H9 (cell line): ENCODE data around the gene TRPV4. TPM values are rescaled to one million over a fixed set of nuclear protein-coding genes. Genes with fewer than 3 reads are reported as not detected.

Experiments
- DNase-seq: peaks from one replicate; pipeline ENCODE4 v3.0.0-alpha.2; 2017
- H2AFZ ChIP-seq: one replicate; pipeline ENCODE4 v1.6.1; 2013; ENCODE audit warnings: mild to moderate bottlenecking, low read length, control low read depth, moderate library complexity
- H2AK5ac ChIP-seq: 2 replicates; pipeline ENCODE4 v1.6.1; 2013; ENCODE audit warnings: low read length, control low read depth, mixed read lengths; ENCODE audit not compliant: insufficient read length
- H2BK120ac ChIP-seq: one replicate; pipeline ENCODE4 v1.6.1; 2013; ENCODE audit warnings: low read depth, mild to moderate bottlenecking, low read length, control low read depth, inconsistent platforms; ENCODE audit not compliant: poor library complexity, severe bottlenecking
- H2BK12ac ChIP-seq: 2 replicates; pipeline ENCODE4 v1.6.1; 2013; ENCODE audit warnings: low read length, control low read depth, mixed read lengths, low read depth; ENCODE audit not compliant: insufficient read length
- H2BK15ac ChIP-seq: 2 replicates; pipeline ENCODE4 v1.6.1; 2013; ENCODE audit warnings: low read depth, low read length, control low read depth
- H2BK20ac ChIP-seq: one replicate; pipeline ENCODE4 v1.6.1; 2013; ENCODE audit warnings: low read depth, mild to moderate bottlenecking, low read length, control low read depth, inconsistent platforms; ENCODE audit not compliant: poor library complexity, severe bottlenecking
- H2BK5ac ChIP-seq: 2 replicates; pipeline ENCODE4 v1.6.1; 2013; ENCODE audit warnings: low read length, control low read depth, mixed read lengths; ENCODE audit not compliant: insufficient read length
- H3K14ac ChIP-seq: 2 replicates; pipeline ENCODE4 v1.6.1; 2013; ENCODE audit warnings: low read length, control low read depth; ENCODE audit not compliant: insufficient read depth
- H3K18ac ChIP-seq: 2 replicates; pipeline ENCODE4 v1.6.1; 2013; ENCODE audit warnings: low read depth, mild to moderate bottlenecking, mixed read lengths, low read length, control low read depth; ENCODE audit not compliant: insufficient read length
- H3K23ac ChIP-seq: 2 replicates; pipeline ENCODE4 v1.6.1; 2013; ENCODE audit warnings: low read length, control low read depth, mixed read lengths, low read depth; ENCODE audit not compliant: insufficient read length
- H3K23me2 ChIP-seq: 2 replicates; pipeline ENCODE4 v1.6.1; 2013; ENCODE audit warnings: low read depth, mild to moderate bottlenecking, mixed read lengths, low read length, control low read depth; ENCODE audit not compliant: insufficient read length, poor library complexity, severe bottlenecking
- H3K27ac ChIP-seq: 2 replicates; pipeline ENCODE4 v1.5.1; 2013; ENCODE audit warnings: low read length, control low read depth, mixed read lengths, low read depth; ENCODE audit not compliant: insufficient read length
- H3K27me3 ChIP-seq: 2 replicates; pipeline ENCODE4 v1.6.1; 2013; ENCODE audit warnings: low read length, control low read depth, inconsistent platforms; ENCODE audit not compliant: insufficient read depth
- H3K4ac ChIP-seq: 2 replicates; pipeline ENCODE4 v1.6.1; 2013; ENCODE audit warnings: low read depth, mild to moderate bottlenecking, control low read depth, inconsistent platforms, low read length, moderate library complexity
- H3K4me1 ChIP-seq: 2 replicates; pipeline ENCODE4 v1.6.1; 2013; ENCODE audit warnings: low read length, control low read depth, inconsistent platforms; ENCODE audit not compliant: insufficient read depth
- H3K4me2 ChIP-seq: 2 replicates; pipeline ENCODE4 v1.6.1; 2013; ENCODE audit warnings: low read length, control low read depth, mixed read lengths; ENCODE audit not compliant: insufficient read length, insufficient read depth
- H3K56ac ChIP-seq: 2 replicates; pipeline ENCODE4 v1.6.1; 2013; ENCODE audit warnings: low read depth, mild to moderate bottlenecking, mixed read lengths, low read length, control low read depth; ENCODE audit not compliant: insufficient read length
- H3K79me1 ChIP-seq: 2 replicates; pipeline ENCODE4 v1.6.1; 2013; ENCODE audit warnings: low read depth, mild to moderate bottlenecking, moderate library complexity, low read length, control low read depth, inconsistent platforms; ENCODE audit not compliant: insufficient read depth, poor library complexity, severe bottlenecking
- H3K79me2 ChIP-seq: 2 replicates; pipeline ENCODE4 v1.6.1; 2013; ENCODE audit warnings: low read length, control low read depth, inconsistent platforms; ENCODE audit not compliant: insufficient read depth
- H3K9ac ChIP-seq: 2 replicates; pipeline ENCODE4 v1.6.1; 2013; ENCODE audit warnings: low read length, control low read depth, mixed read lengths; ENCODE audit not compliant: insufficient read length; ENCODE audit errors: extremely low read depth
- H3K9me3 ChIP-seq: one replicate; pipeline ENCODE4 v1.6.1; 2013; ENCODE audit warnings: low read depth, low read length, inconsistent platforms; ENCODE audit not compliant: control insufficient read depth
- H3T11ph ChIP-seq: one replicate; pipeline ENCODE4 v1.6.1; 2013; ENCODE audit warnings: mild to moderate bottlenecking, low read length, control low read depth, inconsistent platforms
- H4K20me1 ChIP-seq: one replicate; pipeline ENCODE4 v1.6.1; 2013; ENCODE audit not compliant: control insufficient read depth, insufficient read length, insufficient read depth
- H4K5ac ChIP-seq: 2 replicates; pipeline ENCODE4 v1.6.1; 2013; ENCODE audit warnings: low read depth, mild to moderate bottlenecking, mixed read lengths, low read length, control low read depth; ENCODE audit not compliant: insufficient read length
- H4K8ac ChIP-seq: replicated peaks from 2 replicates; pipeline ENCODE4 v1.6.1; 2013; ENCODE audit warnings: low read length, control low read depth, mixed read lengths, low read depth; ENCODE audit not compliant: insufficient read length
- H4K91ac ChIP-seq: 2 replicates; pipeline ENCODE4 v1.6.1; 2013; ENCODE audit warnings: low read depth, mild to moderate bottlenecking, moderate library complexity, mixed read lengths, low read length, control low read depth; ENCODE audit not compliant: insufficient read length
- H3K27ac Mint-ChIP-seq, 3 experiments: 2 replicates in 2 of 3; 3 replicates in 1 of 3; pipeline ENCODE4 v1.8.0; 2020 to 2021; ENCODE audit warnings: mixed read lengths in 3 of 3, mild to moderate bottlenecking in 1 of 3, moderate library complexity in 1 of 3
- H3K27me3 Mint-ChIP-seq: 2 replicates; pipeline ENCODE4 v1.8.0; 2021; ENCODE audit warnings: low read depth, mild to moderate bottlenecking, moderate library complexity, mixed read lengths
- H3K36me3 Mint-ChIP-seq, 3 experiments: 2 replicates in 2 of 3; 3 replicates in 1 of 3; pipeline ENCODE4 v1.8.0; 2020 to 2021; ENCODE audit warnings: low read depth in 3 of 3, mixed read lengths in 3 of 3; ENCODE audit not compliant: insufficient read depth in 1 of 3
- H3K4me1 Mint-ChIP-seq, 2 experiments: 2 replicates each; pipeline ENCODE4 v1.8.0; 2020; ENCODE audit warnings: mixed read lengths in 2 of 2
- H3K4me3 Mint-ChIP-seq, 2 experiments: 2 replicates in 1 of 2; 3 replicates in 1 of 2; pipeline ENCODE4 v1.8.0; 2020 to 2021; ENCODE audit warnings: mild to moderate bottlenecking in 2 of 2, mixed read lengths in 2 of 2, moderate library complexity in 1 of 2
- H3K9me3 Mint-ChIP-seq, 2 experiments: 2 replicates in 1 of 2; 3 replicates in 1 of 2; pipeline ENCODE4 v1.8.0; 2020; ENCODE audit warnings: mild to moderate bottlenecking in 2 of 2, mixed read lengths in 2 of 2, moderate library complexity in 1 of 2
- WGBS: extraction: QIAGEN DNeasy Blood & Tissue Kit; methylation state at CpG from one replicate; pipeline ENCODE4 v1.1.7; 2013; ENCODE audit warnings: missing lambda C conversion rate, low lambda C conversion rate, mixed read lengths; ENCODE audit not compliant: insufficient read length; ENCODE audit errors: extremely low coverage; 5-methylcytosine and 5-hydroxymethylcytosine counted together
- total RNA-seq: library from RNA; stranded (reverse); gene quantifications from 2 replicates; pipeline ENCODE4 v1.2.1, GENCODE V29; 2021
- TF ChIP-seq, protein P1 (sequence below): fragments of 200-600 bp; sonication (generic); conservative IDR thresholded peaks from 3 replicates; pipeline ENCODE4 v1.8.0; 2021; ENCODE audit warnings: antibody characterized with exemption, mild to moderate bottlenecking

TRPV4 gene
- total RNA-seq, 1 experiment from 2014 or later: 4.9 TPM

- no peak overlapping the region for H2BK20ac ChIP-seq
- H4K8ac ChIP-seq: no peak overlapping the region
- no peak overlapping the region for H2AFZ ChIP-seq
- H3K23me2 ChIP-seq: peaks cover 2% of the 10 kb centered on the region
- H3K4me2 ChIP-seq: no peak overlapping the region
- Mint-ChIP-seq H3K4me1 (peaks cover 6 to 8% of the 10 kb centered on the region in 2 experiments), H3K27ac (no peak overlapping the region), H3K27me3 (peaks cover 2% of the 10 kb centered on the region; the same call in 1 of the 2 replicates), H3K36me3 (peaks cover 0 to 9% (median 2%) of the 10 kb centered on the region in 3 experiments; a peak in 3 of 7 replicates), H3K9me3 (peaks cover 2 to 3% of the 10 kb centered on the region in 2 experiments; a peak in 1 of 5 replicates), H3K4me3 (no peak overlapping the region)
- H2BK15ac ChIP-seq: no peak overlapping the region
- H3T11ph ChIP-seq: no peak overlapping the region
- H3K79me1 ChIP-seq: no peaks in the 10 kb centered on the region
- TF ChIP-seq, protein P1, sequence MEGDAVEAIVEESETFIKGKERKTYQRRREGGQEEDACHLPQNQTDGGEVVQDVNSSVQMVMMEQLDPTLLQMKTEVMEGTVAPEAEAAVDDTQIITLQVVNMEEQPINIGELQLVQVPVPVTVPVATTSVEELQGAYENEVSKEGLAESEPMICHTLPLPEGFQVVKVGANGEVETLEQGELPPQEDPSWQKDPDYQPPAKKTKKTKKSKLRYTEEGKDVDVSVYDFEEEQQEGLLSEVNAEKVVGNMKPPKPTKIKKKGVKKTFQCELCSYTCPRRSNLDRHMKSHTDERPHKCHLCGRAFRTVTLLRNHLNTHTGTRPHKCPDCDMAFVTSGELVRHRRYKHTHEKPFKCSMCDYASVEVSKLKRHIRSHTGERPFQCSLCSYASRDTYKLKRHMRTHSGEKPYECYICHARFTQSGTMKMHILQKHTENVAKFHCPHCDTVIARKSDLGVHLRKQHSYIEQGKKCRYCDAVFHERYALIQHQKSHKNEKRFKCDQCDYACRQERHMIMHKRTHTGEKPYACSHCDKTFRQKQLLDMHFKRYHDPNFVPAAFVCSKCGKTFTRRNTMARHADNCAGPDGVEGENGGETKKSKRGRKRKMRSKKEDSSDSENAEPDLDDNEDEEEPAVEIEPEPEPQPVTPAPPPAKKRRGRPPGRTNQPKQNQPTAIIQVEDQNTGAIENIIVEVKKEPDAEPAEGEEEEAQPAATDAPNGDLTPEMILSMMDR: no peak
- H3K27me3 ChIP-seq: no peaks in the 10 kb centered on the region
- no peak overlapping the region for H2BK5ac ChIP-seq
- H2BK120ac ChIP-seq: no peak overlapping the region
- no peak overlapping the region for H3K14ac ChIP-seq
- H3K27ac ChIP-seq: no peak overlapping the region
- H4K91ac ChIP-seq: no peak overlapping the region
- H3K9ac ChIP-seq: no peak overlapping the region
- H3K4ac ChIP-seq: no peak overlapping the region
- H3K9me3 ChIP-seq: no peaks in the 10 kb centered on the region
- H4K5ac ChIP-seq: no peak overlapping the region
- no peak overlapping the region for H2BK12ac ChIP-seq
- H3K4me1 ChIP-seq: no peaks in the 10 kb centered on the region
- no peaks in the 10 kb centered on the region for H3K79me2 ChIP-seq
- H2AK5ac ChIP-seq: no peak overlapping the region
- no CpG with 5 or more reads among the region's 10 CpGs for WGBS
- no peaks in the 10 kb centered on the region for H4K20me1 ChIP-seq
- no peak overlapping the region for H3K56ac ChIP-seq
- H3K23ac ChIP-seq: no peak overlapping the region
- no peak for DNase-seq
- no peak overlapping the region for H3K18ac ChIP-seq
Observed at GRCh38 chr12:109781668-109782325, 51.4 kb downstream of the TRPV4 start.
